Daoy (cell line): ENCODE data around the gene TMC2. TPM values are rescaled to one million over a fixed set of nuclear protein-coding genes. Genes with fewer than 3 reads are reported as not detected.
"Not testable (repeated sequence)": the region's sequence is repeated elsewhere in the genome, so short reads cannot be mapped to it uniquely, and the experiment has no call there.

ENCODE experiments used
- DNase-seq: peaks from one replicate; pipeline ENCODE4 v3.0.0-alpha.2; 2015; ENCODE audit warnings: low read depth
- total RNA-seq: library from RNA; depleted of rRNA; stranded (reverse); fragments of >200 nt; shearing (Covaris generic); gene quantifications from 2 replicates; pipeline ENCODE4 v1.2.3, GENCODE V29; 2014

Gene TMC2
- total RNA-seq, 1 experiment from 2014 or later, result not detected

GRCh38 chr20:2524709-2525506 is 11.5 kb upstream of the TMC2 start:
- peak; percentile 68 for DNase-seq

- not testable (repeated sequence) for DNase-seq
Measured at GRCh38 chr20:2526218-2526583, 10.2 kb upstream of the TMC2 start.

GRCh38 chr20:2527762-2528161 is 8.6 kb upstream of the TMC2 start:
- no peak for DNase-seq

DNA sequence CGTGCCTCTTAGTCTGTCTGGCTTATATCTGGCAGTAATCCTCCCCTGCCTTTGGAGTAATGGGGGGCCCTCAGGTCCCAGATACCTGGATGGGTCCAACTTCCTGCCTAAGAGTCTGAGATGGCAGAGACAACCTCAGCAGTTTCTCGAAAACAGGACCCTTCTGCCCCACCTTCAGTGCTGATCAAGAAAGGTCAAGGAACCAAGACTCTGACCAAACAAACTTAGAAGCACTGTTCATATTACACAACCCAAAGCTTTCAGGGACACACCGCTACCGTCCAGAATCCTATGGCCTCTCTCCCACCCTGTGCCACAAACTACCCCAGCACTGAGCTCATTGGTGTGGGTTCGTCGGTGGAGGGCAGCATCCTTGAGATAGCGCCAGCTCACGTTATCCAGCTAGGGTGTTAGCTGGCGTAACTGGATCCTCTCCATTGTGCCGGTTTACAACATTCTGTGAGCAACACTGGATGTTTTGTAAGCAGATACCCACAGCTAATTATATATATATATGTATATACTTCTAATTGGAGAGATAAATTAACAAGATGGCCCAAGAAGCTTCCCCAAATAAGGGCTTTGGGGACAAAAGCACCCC is 7.6 kb upstream of the TMC2 start:
- DNase-seq, result no peak

- no peak for DNase-seq
Measured at GRCh38 chr20:2533118-2533517, 3.3 kb upstream of the TMC2 start.

DNA sequence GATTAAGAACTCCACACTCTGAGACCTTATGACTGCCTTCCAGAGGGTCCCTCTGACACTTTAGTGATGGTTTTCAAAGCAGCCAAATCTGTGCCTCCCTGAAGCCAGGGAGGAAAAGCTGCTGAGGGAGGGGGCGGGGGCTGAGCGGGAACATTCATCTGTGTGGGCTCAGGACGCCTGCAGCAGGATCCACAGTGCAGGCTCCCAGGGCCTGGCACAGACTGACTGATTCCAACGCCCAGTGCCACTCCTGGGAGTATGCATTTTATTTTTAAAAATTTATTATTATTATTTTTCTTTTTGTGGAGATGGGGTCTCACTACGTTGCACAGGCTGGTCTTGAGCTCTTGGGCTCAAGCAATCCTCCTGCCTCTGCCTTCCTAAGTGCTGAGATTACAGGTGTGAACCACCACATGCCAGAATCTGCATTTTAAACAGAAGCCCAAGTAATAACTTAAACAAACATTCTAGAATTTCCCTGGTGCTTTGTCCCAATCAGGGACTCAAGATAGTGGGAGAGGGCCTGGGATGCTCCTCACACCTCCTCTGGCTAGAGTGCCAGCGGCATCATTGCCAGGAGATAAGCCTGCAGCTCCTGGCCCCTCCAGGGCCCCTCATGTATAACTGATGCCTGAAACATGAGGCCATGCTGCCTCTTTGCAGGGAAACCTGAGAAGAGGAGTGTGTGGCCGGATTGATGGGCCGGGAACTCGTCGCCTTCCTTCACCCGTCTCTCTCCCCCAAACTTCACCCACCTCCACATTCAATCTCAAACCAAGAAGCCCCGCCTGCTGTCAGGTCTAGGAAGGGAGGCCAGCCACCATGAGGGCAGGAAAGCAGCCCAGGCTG is 438 bp upstream of the TMC2 start:
- DNase-seq, result no peak

DNA sequence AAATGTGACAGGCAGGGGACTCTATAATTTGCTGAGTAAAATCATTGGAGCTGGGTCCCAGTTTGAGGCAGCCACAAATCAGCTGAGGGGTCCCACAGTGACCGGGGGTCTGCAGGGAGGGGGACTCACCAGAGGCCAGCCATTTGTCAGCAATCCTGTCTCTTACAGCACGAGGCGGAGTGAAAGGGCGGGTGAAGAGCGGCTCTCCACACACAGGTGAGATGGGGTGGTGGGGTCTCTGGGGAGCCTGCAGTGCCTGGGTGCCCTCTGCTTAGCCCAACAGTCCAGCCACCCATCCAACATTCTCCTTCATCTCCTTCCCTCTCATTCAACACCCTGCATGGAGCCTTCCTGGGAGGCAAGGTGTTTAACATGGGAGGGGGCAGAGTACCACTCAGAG is 728 bp downstream of the TMC2 start:
- DNase-seq, result no peak

DNA sequence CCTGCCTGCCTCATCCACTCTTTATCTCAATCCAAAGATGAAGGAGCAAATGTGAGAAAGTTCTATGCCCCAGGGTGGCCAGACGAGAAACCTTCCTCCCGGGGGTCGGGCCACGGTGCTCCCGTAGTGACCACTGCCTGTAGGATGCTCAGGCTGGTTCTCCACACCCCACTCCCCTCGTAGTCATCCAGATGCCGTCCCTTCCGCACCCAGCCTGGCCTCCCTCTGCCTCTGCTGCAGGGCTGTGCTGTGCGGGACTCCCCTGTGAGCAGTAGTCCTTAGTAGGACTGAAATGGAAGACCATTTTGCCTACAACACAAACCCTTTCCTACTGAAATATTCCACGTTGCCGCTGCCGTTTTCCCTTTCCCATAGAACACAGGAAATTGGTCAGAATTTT is 2.0 kb downstream of the TMC2 start:
- DNase-seq, result no peak

GRCh38 chr20:2538931-2539720 is 2.8 kb downstream of the TMC2 start:
- DNase-seq, result no peak

GRCh38 chr20:2541940-2542339 is 5.6 kb downstream of the TMC2 start:
- no peak for DNase-seq

DNA sequence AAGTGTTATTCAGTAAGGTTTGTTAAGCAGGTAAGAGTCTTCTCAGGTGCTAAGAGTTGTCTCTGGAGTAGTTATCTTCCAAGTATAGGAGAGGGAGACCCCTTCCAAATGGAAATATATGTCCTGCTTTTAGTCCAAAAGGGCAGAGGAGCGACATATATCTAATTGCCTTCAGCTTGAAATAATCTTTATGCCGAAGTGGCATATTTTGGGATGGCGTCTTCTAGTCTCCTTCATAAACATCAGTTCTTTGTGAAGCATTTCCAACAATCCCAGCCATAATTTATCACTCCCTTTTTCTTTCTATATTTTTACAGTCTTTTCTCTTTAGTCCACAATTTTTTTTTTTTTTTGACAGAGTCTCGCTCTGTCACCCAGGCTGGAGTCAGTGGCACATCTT is 6.0 kb downstream of the TMC2 start:
- DNase-seq, result no peak

DNA sequence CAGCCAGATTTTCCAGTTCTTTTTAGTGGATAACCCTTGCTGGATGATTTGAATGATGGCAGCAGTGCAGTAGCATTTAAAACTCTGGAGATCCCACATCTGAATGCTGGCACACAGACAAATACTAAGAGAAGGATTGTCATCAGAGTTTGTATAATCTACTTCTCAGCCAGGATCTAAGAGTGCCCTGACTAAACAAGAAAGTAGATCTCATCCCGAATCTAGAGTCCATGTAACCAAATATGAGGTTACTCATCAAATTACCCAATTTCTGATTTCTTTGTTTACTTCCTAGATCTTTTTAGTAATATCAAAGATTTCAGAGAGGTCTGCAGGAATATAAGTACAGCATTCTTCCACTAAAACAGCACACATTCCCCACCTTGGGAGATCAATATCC is 7.8 kb downstream of the TMC2 start:
- DNase-seq, result no peak

DNA sequence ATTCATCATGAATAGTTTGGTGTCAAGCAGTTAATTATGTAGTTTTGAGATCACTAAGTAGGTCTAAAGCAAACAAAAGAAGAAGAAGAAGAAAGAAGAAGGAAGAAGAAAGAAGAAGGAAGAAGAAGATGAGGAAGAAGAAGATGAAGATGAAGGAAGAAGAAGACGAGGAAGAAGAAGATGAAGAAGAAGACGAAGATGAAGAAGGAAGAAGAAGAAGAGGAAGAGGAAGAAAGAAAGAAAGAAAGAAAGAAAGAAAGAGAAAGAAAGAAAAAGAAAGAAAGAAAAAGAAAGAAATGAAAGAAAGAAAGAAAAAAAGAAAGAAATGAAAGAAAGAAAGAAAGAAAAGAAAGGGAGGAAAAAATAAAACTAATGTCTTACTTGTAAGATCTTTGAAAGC is 9.2 kb downstream of the TMC2 start:
- no peak for DNase-seq

DNA sequence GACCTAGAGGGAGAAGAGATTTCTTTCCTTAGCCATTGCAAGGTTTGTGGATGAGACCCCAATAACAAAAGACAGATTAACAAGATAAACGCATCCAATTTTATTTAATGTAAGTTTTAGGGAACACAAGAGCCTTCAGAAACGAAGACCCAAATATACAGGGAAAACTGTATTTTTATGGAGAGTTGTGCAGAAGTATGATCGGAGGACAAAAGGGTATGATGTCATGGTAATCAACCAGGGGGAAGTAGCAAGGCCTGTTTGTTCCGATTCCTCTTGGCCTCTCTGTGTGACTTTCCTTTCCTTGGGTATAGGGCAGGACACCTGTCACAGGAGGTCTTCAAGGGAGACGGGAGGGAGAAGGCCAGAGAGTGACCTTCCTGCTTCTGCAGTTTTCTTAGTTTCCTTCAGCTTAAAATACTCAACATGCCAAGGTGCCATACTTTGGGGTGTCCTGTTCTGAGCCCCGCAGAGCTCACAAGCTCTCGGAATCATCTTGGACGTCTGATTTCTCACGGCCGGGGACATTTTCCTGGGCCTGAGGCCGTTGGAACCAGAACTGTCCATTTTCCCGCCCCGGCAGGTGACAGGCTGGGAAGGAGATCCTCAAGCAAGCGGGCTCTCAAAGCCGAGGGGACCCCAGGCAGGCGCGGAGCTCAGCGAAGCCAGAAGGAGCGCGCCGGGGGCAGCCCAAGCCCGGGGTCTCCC is 21.7 kb downstream of the TMC2 start:
- DNase-seq, result no peak

- DNase-seq, result peak; percentile 63
Measured at GRCh38 chr20:2558581-2559278, 22.4 kb downstream of the TMC2 start.

DNA sequence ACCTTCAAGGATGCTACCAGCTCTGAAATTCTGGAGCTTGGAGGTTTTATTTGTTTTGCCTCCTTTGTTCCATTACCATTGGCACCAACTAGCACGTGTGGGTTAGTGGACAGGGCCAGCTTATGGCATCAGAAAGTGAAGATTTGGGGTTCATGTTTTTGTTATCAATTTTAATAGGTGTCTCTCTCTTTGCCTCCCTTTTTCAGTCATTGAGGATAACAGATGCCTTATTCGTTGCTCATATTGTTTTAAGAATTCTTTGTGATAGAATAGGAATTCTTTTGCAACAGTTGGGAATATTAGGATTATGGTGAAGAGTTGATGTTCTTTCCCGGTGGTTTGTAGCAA is 22.9 kb downstream of the TMC2 start:
- DNase-seq, result no peak

DNA sequence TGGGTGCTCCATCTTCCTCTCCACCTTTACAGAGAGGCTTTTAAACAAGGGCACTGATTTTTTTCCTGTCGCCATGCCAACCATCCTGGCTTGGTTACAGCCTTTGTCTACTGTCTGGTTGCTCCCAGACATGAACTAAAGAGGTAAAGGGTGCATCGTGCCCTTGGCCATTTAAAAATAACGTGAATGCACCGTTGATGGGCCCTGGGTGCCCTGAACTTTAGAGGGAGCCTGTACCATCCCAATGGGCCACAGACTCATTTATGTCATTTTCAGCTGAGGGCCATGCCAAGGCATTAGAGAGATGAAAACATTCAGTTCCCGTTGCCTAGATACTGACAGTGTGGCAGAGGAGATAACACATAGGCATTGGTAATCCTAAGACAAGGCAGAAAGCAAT is 23.3 kb downstream of the TMC2 start:
- DNase-seq, result no peak

DNA sequence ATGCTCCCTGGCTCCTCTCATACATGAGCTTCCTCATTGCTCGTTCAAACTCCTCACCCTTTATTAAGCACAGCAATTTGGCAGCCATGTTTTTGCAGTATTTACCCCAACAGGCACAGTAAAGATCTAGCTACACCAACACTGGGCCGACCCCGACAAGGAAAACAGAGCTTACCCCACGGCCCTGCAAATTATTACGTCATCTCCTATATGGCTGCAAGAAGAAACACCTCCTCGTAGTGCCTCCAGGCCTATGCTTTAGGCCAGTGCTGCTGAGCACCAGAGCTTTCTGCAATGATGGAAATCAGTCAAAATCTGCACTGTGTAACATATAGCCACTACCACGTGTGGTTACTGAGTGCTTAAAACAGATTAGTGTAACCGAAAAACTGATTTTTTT is 26.7 kb downstream of the TMC2 start:
- no peak for DNase-seq

DNA sequence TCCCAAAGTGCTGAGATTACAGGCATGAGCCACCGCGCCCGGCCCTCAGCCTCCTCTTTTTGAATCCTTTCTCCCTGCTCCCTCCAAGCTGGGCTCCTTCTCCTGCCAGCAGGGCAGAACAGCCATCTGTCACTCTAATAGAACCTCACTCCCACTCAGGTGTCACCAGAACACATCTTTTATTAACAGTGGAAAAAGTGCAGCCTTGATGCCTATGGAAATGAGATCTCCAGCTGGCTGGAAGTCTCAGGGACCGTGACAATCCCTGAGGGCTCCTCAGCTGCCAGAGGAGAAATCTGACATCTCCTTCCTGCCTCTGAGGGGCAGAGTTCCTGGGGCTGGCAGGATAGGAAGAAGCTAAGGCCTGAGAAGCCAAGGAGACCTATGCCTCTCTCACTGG is 28.0 kb downstream of the TMC2 start:
- DNase-seq, result no peak

DNA sequence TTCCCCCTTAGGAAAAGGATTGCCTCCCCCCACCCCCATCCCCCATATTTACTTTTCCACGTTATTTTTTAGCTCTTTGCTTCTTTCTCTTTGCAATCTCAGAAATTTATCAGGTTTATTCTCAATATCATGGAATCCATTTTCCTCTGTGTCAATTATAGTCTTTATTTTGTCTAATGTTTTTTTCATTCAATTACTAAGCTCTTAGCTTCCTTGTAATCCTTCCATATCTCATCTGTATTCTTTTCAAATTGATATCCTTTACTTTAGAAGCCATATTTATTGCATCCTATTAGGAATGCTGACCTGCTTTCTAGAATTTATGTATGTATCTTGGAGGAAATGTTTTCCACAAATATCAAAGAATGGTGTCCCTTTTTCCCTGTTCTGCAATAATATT is 39.3 kb downstream of the TMC2 start:
- no peak for DNase-seq

DNA sequence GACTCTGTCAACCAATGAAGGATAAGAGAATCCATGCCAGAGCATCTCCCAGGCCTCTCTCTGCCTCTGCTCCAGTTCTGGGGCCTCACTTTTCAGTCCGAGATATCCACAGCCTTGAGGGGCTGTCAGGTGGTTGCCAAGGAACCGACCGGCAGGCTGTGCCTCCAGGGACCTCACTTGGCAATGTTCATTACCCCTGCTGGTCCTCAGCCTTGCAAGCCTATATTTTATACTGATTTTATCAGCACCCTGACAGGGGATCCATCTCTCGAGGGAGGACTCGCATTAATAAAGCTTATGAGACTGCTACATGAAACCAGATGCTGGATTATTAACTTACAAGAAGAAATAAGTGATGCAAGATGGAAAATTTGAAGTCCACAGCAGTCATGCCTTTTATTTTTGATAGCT is 39.9 kb downstream of the TMC2 start:
- DNase-seq, result no peak
